ENCODE measurements around the gene ST3GAL3.

Gene ST3GAL3

DNA sequence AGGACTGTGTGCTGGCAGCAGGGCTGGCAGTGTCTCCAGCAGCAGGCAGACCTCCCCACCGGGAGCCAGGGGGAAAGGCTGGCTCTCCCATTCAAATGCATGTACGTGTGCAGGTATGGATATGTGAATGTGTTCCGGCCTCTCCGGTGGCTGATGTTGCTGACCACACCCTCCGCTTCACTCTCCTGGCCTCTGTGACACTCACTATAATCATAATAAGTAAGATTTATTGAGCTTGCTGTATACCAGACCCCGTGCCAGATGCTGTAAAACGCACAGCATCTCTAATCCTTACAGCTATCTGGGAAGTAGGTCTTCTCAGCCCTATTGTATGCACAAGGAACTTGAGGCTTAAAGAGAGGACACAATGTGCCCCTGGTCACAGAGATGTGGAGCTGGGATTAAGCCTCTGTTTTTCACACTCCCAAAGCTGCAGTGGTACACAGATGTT, 205.7 kb downstream of the ST3GAL3 start:
- Histone ChIP-seq H3K4me1 (ENCODE audit: control insufficient read depth, insufficient read depth, low read length, poor library complexity, severe bottlenecking) (no peaks in the 10 kb centered on the region), H3K4me3 (ENCODE audit: insufficient read depth, low read depth, low read length, poor library complexity, severe bottlenecking) (no peak overlapping the region), H3K36me3 (ENCODE audit: control insufficient read depth, insufficient read depth, low read length) (no peaks in the 10 kb centered on the region), H3K27ac (ENCODE audit: insufficient read depth, low read length, poor library complexity, severe bottlenecking) (no peak overlapping the region), H3K27me3 (replicated peaks; ENCODE audit: control insufficient read depth, insufficient read depth, low read length, poor library complexity, severe bottlenecking) (no peaks in the 10 kb centered on the region), H3K9me3 (ENCODE audit: control insufficient read depth, low read length) (no peaks in the 10 kb centered on the region)
- no peak for DNase-seq

- Histone ChIP-seq H3K9me3 (ENCODE audit: control insufficient read depth, low read length) (no peaks in the 10 kb centered on the region), H3K4me1 (ENCODE audit: control insufficient read depth, insufficient read depth, low read length, poor library complexity, severe bottlenecking) (no peaks in the 10 kb centered on the region), H3K27ac (ENCODE audit: insufficient read depth, low read length, poor library complexity, severe bottlenecking) (no peak overlapping the region), H3K4me3 (ENCODE audit: insufficient read depth, low read depth, low read length, poor library complexity, severe bottlenecking) (no peak overlapping the region), H3K36me3 (ENCODE audit: control insufficient read depth, insufficient read depth, low read length) (no peaks in the 10 kb centered on the region), H3K27me3 (replicated peaks; ENCODE audit: control insufficient read depth, insufficient read depth, low read length, poor library complexity, severe bottlenecking) (no peaks in the 10 kb centered on the region)
- DNase-seq, result no peak
Measured at GRCh38 chr1:43913666-43914360, 206.5 kb downstream of the ST3GAL3 start.

GRCh38 chr1:43914576-43915525, 207.5 kb downstream of the ST3GAL3 start:
- no peak for DNase-seq
- H3K27ac ChIP-seq (ENCODE audit: insufficient read depth, low read length, poor library complexity, severe bottlenecking), result no peak overlapping the region
- H3K36me3 ChIP-seq (ENCODE audit: control insufficient read depth, insufficient read depth, low read length), result no peaks in the 10 kb centered on the region
- H3K9me3 ChIP-seq (ENCODE audit: control insufficient read depth, low read length), result no peaks in the 10 kb centered on the region
- no peaks in the 10 kb centered on the region for H3K4me1 ChIP-seq (ENCODE audit: control insufficient read depth, insufficient read depth, low read length, poor library complexity, severe bottlenecking)
- H3K27me3 ChIP-seq (replicated peaks; ENCODE audit: control insufficient read depth, insufficient read depth, low read length, poor library complexity, severe bottlenecking), result no peaks in the 10 kb centered on the region
- no peak overlapping the region for H3K4me3 ChIP-seq (ENCODE audit: insufficient read depth, low read depth, low read length, poor library complexity, severe bottlenecking)

- no peak for DNase-seq
- Histone ChIP-seq H3K9me3 (ENCODE audit: control insufficient read depth, low read length) (no peaks in the 10 kb centered on the region), H3K4me1 (ENCODE audit: control insufficient read depth, insufficient read depth, low read length, poor library complexity, severe bottlenecking) (no peaks in the 10 kb centered on the region), H3K36me3 (ENCODE audit: control insufficient read depth, insufficient read depth, low read length) (no peaks in the 10 kb centered on the region), H3K27me3 (replicated peaks; ENCODE audit: control insufficient read depth, insufficient read depth, low read length, poor library complexity, severe bottlenecking) (no peaks in the 10 kb centered on the region), H3K4me3 (ENCODE audit: insufficient read depth, low read depth, low read length, poor library complexity, severe bottlenecking) (no peak overlapping the region), H3K27ac (ENCODE audit: insufficient read depth, low read length, poor library complexity, severe bottlenecking) (no peak overlapping the region)
Measured at GRCh38 chr1:43919906-43920305, 212.6 kb downstream of the ST3GAL3 start.

DNA sequence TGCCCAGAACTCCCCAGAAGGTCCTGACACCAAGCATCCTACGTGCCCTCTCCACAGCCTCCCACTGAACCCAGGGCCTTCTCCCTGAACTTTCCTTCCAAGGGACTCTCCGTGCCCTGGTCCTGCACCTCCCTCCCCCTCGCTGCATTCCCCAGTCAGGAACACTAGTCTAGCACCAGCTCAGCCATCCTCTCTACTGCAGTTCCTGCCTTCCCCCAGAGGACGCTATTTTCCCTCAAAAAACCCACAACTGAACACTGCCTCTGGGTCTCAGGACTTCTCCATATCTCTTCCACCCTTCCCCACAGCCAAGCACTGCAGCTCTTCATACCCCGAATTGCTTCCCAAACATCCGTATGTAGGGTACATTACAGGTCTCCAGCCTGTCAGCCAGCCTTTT, 213.7 kb downstream of the ST3GAL3 start:
- Histone ChIP-seq H3K4me1 (ENCODE audit: control insufficient read depth, insufficient read depth, low read length, poor library complexity, severe bottlenecking) (no peaks in the 10 kb centered on the region), H3K4me3 (ENCODE audit: insufficient read depth, low read depth, low read length, poor library complexity, severe bottlenecking) (no peak overlapping the region), H3K27ac (ENCODE audit: insufficient read depth, low read length, poor library complexity, severe bottlenecking) (no peak overlapping the region), H3K9me3 (ENCODE audit: control insufficient read depth, low read length) (no peaks in the 10 kb centered on the region), H3K36me3 (ENCODE audit: control insufficient read depth, insufficient read depth, low read length) (peaks cover 3% of the 10 kb centered on the region), H3K27me3 (replicated peaks; ENCODE audit: control insufficient read depth, insufficient read depth, low read length, poor library complexity, severe bottlenecking) (no peaks in the 10 kb centered on the region)
- no peak for DNase-seq

- no peaks in the 10 kb centered on the region for H3K9me3 ChIP-seq (ENCODE audit: control insufficient read depth, low read length)
- no peaks in the 10 kb centered on the region for H3K4me1 ChIP-seq (ENCODE audit: control insufficient read depth, insufficient read depth, low read length, poor library complexity, severe bottlenecking)
- no peak overlapping the region for H3K4me3 ChIP-seq (ENCODE audit: insufficient read depth, low read depth, low read length, poor library complexity, severe bottlenecking)
- no peaks in the 10 kb centered on the region for H3K27me3 ChIP-seq (replicated peaks; ENCODE audit: control insufficient read depth, insufficient read depth, low read length, poor library complexity, severe bottlenecking)
- no peak overlapping the region for H3K27ac ChIP-seq (ENCODE audit: insufficient read depth, low read length, poor library complexity, severe bottlenecking)
- H3K36me3 ChIP-seq (ENCODE audit: control insufficient read depth, insufficient read depth, low read length), result peaks cover 3% of the 10 kb centered on the region
- DNase-seq, result no peak
Measured at GRCh38 chr1:43924516-43924915, 217.2 kb downstream of the ST3GAL3 start.

DNA sequence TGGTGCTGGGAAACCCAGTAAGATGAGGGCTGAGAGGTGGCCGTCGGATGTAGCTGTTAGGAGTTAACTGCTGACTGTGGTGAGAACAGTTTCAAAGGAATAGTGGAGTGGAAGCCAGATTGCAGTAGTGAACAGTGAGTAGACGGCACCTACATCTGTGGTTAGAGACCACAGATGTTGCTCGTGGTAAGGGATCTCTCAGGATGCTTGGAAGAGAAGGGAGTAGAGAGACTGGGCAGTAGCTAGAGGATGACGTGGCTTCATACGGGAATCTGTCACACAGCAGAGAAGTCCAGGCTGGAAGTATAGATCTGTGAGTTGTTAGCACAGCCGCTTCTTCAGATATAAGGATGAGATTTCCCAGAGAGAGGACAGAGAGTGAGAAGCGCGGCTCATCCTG, 218.5 kb downstream of the ST3GAL3 start:
- no peaks in the 10 kb centered on the region for H3K4me1 ChIP-seq (ENCODE audit: control insufficient read depth, insufficient read depth, low read length, poor library complexity, severe bottlenecking)
- DNase-seq, result no peak

GRCh38 chr1:43930168-43930948, 223.0 kb downstream of the ST3GAL3 start:
- Histone ChIP-seq H3K36me3 (ENCODE audit: control insufficient read depth, insufficient read depth, low read length) (peaks cover 3% of the 10 kb centered on the region), H3K9me3 (ENCODE audit: control insufficient read depth, low read length) (no peaks in the 10 kb centered on the region), H3K4me1 (ENCODE audit: control insufficient read depth, insufficient read depth, low read length, poor library complexity, severe bottlenecking) (peaks cover 7% of the 10 kb centered on the region), H3K27me3 (replicated peaks; ENCODE audit: control insufficient read depth, insufficient read depth, low read length, poor library complexity, severe bottlenecking) (peaks cover 9% of the 10 kb centered on the region), H3K27ac (ENCODE audit: insufficient read depth, low read length, poor library complexity, severe bottlenecking) (no peak overlapping the region), H3K4me3 (ENCODE audit: insufficient read depth, low read depth, low read length, poor library complexity, severe bottlenecking) (no peak overlapping the region)
- DNase-seq, result no peak

More for the DNA sequence above, 218.5 kb downstream of the ST3GAL3 start:
- no peak overlapping the region for H3K4me3 ChIP-seq (ENCODE audit: insufficient read depth, low read depth, low read length, poor library complexity, severe bottlenecking)
- peaks cover 3% of the 10 kb centered on the region for H3K36me3 ChIP-seq (ENCODE audit: control insufficient read depth, insufficient read depth, low read length)
- no peak overlapping the region for H3K27ac ChIP-seq (ENCODE audit: insufficient read depth, low read length, poor library complexity, severe bottlenecking)
- H3K9me3 ChIP-seq (ENCODE audit: control insufficient read depth, low read length), result no peaks in the 10 kb centered on the region
- H3K27me3 ChIP-seq (replicated peaks; ENCODE audit: control insufficient read depth, insufficient read depth, low read length, poor library complexity, severe bottlenecking), result no peaks in the 10 kb centered on the region

- H3K4me1 ChIP-seq (ENCODE audit: control insufficient read depth, insufficient read depth, low read length, poor library complexity, severe bottlenecking), result peaks cover 9% of the 10 kb centered on the region
- H3K27me3 ChIP-seq (replicated peaks; ENCODE audit: control insufficient read depth, insufficient read depth, low read length, poor library complexity, severe bottlenecking), result peaks cover 12% of the 10 kb centered on the region
- no peaks in the 10 kb centered on the region for H3K9me3 ChIP-seq (ENCODE audit: control insufficient read depth, low read length)
- no peak overlapping the region for H3K27ac ChIP-seq (ENCODE audit: insufficient read depth, low read length, poor library complexity, severe bottlenecking)
- DNase-seq, result no peak
- no peaks in the 10 kb centered on the region for H3K36me3 ChIP-seq (ENCODE audit: control insufficient read depth, insufficient read depth, low read length)
- H3K4me3 ChIP-seq (ENCODE audit: insufficient read depth, low read depth, low read length, poor library complexity, severe bottlenecking), result no peak overlapping the region
Measured at GRCh38 chr1:43930949-43931275, 223.6 kb downstream of the ST3GAL3 start.

Data from effector memory CD4-positive, alpha-beta T cell (primary cell).